HG02885 (cell line): ENCODE measurements around the gene PAQR7.
A peak's percentile ranks its signal among the peaks of the same experiment; 100 is the strongest.

Experiments used
- ATAC-seq: cut with Tn5 transposase; IDR thresholded peaks from one replicate; pipeline ENCODE4 v1.9.1; 2021; ENCODE audit warnings: mild to moderate bottlenecking; ENCODE audit not compliant: unreplicated experiment, poor library complexity

The PAQR7 gene

GRCh38 chr1:25904943-25905679 is 29.6 kb upstream of the PAQR7 start:
- peak; percentile 85 for ATAC-seq

- ATAC-seq, result no peak
Measured at GRCh38 chr1:25903986-25904385, 28.5 kb upstream of the PAQR7 start.

GRCh38 chr1:25902462-25902861 is 27.0 kb upstream of the PAQR7 start:
- no peak for ATAC-seq

- no peak for ATAC-seq
Measured at GRCh38 chr1:25900219-25900618, 24.7 kb upstream of the PAQR7 start.

- no peak for ATAC-seq
Measured at GRCh38 chr1:25899792-25900191, 24.3 kb upstream of the PAQR7 start.

- ATAC-seq, result no peak
Measured at GRCh38 chr1:25898223-25899015, 22.9 kb upstream of the PAQR7 start.

GRCh38 chr1:25897754-25898153 is 22.2 kb upstream of the PAQR7 start:
- no peak for ATAC-seq

- no peak for ATAC-seq
Measured at GRCh38 chr1:25896266-25896665, 20.8 kb upstream of the PAQR7 start.

GRCh38 chr1:25895365-25895990 is 20.0 kb upstream of the PAQR7 start:
- peak; percentile 78 for ATAC-seq

GRCh38 chr1:25893116-25893515 is 17.6 kb upstream of the PAQR7 start:
- ATAC-seq, result no peak

GRCh38 chr1:25891606-25892005 is 16.1 kb upstream of the PAQR7 start:
- no peak for ATAC-seq

GRCh38 chr1:25890239-25891034 is 14.9 kb upstream of the PAQR7 start:
- ATAC-seq, result no peak

- no peak for ATAC-seq
Measured at GRCh38 chr1:25889470-25889869, 14.0 kb upstream of the PAQR7 start.

- ATAC-seq, result no peak
Measured at GRCh38 chr1:25888426-25888987, 13.0 kb upstream of the PAQR7 start.

- ATAC-seq, result no peak
Measured at GRCh38 chr1:25885602-25886001, 10.1 kb upstream of the PAQR7 start.

GRCh38 chr1:25881266-25881665 is 5.8 kb upstream of the PAQR7 start:
- no peak for ATAC-seq

GRCh38 chr1:25880518-25880917 is 5.0 kb upstream of the PAQR7 start:
- ATAC-seq, result no peak

- ATAC-seq, result no peak
Measured at GRCh38 chr1:25879675-25880074, 4.2 kb upstream of the PAQR7 start.

GRCh38 chr1:25878690-25879089 is 3.2 kb upstream of the PAQR7 start:
- no peak for ATAC-seq

- no peak for ATAC-seq
Measured at GRCh38 chr1:25877155-25877554, 1.6 kb upstream of the PAQR7 start.
